Right kidney (tissue), 9 donors: ENCODE results near the gene CEACAM4.
"Not testable (repeated sequence)": the region's sequence is repeated elsewhere in the genome, so short reads cannot be mapped to it uniquely, and the experiment has no call there.

Source experiments
- DNase-seq: peaks from one replicate; pipeline ENCODE4 v3.0.0-alpha.2; 2016
- long read RNA-seq, 8 donors: transcript quantifications; one replicate each; lab custom pipeline, GENCODE V29; 2026

The CEACAM4 gene
- long read RNA-seq, donor 1 = 0 reads
- long read RNA-seq, donor 2 = 0 reads
- long read RNA-seq, donor 3 = 0 reads
- long read RNA-seq, donor 4 = 0 reads
- long read RNA-seq, donor 5 = 0 reads
- long read RNA-seq, donor 6 = 0 reads
- long read RNA-seq, donor 7 = 0 reads
- long read RNA-seq, donor 8 = 0 reads

DNA sequence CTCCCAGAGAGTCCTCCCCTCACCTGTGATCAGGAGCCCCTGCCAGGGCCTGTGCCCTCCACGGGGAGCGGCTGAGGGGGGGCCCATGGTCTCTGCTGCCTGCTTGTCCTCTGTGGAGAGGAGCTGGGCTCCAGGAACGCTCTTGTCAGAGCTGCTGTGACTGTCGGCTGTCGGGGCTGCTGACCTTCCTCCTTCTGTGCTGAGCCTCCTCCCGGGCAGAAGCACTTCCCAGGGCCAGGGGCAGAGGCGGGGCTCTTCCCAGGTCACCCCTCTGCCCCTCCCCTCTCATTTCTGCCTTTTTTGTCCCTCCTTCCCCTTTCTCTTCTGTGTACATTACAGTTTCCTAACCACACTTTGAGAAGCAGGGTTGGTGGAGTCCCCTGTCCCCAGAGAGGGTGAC, at the start of gene CEACAM4:
Gene CEACAM4 (minus strand): TSS at position 198 of the 400 bp plus-strand sequence. CDS start 111 bp downstream, at position 87.
- DNase-seq = no peak

DNA sequence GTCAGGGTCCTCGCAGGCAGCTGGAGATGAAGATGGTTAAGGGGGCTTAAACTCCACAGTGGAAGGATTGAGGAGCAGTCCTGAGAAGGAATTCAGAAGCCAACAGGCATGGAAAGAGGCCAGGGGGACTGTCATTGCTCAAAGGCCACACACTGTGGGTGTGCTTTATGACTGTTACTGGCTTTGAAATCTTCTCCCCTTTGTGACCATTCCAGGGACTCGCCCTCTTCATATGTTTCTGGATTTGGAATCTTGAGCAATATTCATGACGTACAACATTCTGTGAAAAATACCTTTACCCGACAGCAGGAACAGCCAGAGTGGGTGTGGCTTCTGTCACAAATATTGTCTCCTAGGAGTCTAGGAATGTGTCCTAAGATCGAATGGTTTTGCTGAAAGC, 44.6 kb upstream of the CEACAM4 start:
- no peak for DNase-seq

DNA sequence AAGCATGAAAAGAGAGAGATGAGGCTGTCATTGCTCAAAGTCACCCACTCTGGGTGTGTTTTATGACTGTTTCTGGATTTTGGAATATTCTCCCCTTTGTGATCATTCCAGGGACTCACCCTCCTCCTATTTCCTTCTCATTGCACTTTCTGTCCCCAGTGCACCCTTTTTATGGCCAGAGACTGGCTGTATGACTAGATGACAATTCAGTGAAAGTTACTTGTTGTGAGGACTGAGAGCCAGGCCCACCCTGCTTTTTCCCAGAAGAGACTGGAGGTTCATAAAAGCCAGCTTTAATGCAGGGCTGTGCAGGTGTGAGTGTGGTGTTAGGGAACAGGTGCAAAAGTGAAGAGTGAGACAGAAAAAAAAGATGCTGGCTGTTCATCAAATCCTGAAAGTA, 43.9 kb upstream of the CEACAM4 start:
- DNase-seq = no peak

DNA sequence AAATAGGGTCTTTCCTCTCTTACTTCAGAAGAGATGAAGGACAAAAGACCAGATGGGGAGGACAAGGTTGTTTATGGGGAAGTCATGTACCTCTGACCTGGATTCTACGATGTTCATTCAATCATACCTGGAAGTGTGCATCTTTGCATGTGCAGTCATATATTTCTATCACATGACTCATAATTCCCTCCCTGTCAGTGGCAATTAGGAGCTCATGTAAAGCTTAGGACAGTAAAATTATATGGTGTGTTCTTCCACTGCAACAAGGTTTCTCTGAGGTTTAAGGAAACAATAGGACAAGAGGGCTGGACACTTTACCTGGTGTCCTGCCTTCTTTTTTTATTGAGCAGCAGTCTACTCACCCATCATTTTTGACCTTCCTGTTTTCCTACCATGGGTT, 41.4 kb upstream of the CEACAM4 start:
- DNase-seq = no peak

DNA sequence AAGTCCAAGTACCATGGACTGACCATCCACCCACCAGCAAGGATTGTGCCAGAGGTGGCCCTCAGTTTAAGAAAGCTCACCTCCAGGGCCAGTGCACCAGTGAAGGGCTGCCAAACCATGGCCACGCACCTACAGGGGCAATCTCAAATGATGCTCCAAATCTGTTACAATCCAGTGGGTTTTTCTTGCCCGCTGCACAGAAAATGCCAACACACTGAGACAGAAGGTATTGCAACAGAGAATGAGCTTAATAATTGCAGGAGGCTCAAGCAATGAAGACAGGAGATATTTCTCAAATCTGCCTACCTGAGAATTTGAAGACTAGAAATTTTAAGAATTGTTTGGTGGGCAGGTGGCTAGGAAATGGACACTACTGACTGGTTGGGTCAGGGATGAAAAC, 39.2 kb upstream of the CEACAM4 start:
- DNase-seq = no peak

DNA sequence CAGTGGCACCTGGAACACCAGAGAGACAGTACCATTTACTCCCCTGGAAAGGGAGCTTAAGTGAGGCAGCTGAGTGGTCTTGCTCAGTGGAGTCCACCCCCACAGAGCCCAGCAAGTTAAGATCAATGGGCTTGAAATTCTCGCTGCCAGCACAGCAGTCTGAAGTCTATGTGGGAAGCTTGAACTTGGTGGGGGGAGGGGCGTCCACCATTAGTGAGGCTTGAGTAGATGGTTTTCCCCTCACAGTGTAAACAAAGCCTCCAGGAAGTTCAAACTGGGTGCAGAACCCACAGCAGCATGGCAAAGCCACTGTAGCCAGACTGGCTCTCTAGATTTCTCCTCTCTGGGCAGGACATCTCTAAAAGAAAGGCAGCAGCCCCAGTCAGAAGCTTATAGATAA, 30.3 kb upstream of the CEACAM4 start:
- DNase-seq = no peak

DNA sequence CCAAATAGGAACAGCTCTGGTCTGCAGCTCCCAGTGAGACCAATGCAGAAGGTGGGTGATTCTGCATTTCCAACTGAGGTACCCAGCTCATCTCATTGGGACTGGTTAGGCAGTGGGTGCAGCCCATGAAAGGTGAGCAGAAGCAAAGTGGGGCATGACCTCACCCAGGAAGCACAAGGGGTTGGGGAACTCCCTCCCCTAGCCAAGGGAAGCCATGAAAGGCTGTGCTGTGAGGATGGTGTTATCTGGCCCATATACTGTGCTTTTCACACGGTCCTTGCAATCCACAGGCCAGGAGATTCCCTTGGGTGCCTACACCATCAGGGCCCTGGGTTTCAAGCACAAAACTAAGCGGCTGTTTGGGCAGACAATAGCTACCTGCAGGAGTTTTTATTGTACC, 29.9 kb upstream of the CEACAM4 start:
- not testable (repeated sequence) for DNase-seq

DNA sequence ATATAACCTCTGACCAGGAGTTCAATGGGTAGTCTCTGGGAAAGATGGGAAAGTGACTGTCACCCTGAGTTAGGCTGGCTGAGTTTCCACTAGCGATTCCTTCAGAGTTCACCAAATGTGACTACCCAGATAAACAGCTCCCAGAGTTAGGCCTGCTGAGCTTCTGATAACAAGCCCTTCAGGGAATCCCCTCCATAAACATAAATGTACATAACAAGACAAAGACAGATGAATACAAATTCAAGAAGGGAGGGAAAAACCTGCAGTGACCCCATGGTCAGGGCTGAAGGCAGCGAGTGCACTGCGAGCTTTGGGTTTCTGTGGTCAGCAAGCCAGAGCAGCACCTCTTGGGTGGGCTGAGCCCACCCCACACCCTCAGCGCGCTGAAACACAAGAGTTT, 25.4 kb upstream of the CEACAM4 start:
- DNase-seq = no peak

DNA sequence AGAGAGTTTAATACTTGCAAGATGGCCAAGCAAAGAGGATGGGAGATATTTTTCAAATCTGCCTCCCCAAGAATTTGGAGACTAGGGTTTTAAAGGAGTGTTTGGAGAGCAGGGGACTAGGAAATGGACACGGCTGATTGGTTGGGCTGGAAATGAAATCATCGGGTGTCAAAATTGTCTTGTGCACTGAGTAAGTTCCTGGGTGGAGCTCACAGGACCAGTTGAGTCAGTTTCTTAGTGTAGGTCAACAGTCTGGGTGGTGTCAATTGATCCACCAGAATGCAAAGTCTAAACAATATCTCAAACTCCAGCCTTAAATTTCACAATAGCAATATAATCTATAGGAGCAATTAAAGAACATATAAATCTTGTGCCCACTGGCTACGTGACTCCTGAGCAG, 23.0 kb upstream of the CEACAM4 start:
- DNase-seq = no peak

DNA sequence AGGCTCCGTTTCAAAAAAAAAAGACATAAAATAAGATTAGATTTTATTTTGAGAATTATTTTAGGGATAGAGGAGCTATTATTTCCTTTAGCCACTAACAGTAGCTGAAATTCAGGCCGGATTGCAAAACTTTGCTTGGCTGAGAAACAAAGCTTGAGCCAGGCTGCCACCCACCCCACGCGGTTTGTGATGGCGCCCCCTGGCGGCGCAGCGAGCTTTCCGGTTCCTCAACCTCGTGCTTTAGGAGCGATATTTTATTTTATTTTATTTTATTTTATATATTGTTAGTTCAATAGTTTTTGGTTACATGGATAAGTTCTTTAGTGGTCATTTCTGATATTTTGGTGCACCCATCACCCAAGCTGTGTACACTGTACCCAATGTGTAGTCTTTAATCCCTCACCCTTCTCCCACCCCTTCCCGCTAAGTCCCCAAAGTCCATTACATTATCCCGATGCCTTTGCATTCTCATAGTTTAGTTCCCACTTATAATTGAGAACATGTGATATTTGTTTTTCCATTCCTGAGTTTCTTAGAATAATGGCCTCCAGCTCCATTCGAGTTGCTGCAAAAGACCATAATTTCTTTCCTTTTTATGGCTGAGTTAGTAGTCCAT, 19.8 kb upstream of the CEACAM4 start:
- DNase-seq = no peak

DNA sequence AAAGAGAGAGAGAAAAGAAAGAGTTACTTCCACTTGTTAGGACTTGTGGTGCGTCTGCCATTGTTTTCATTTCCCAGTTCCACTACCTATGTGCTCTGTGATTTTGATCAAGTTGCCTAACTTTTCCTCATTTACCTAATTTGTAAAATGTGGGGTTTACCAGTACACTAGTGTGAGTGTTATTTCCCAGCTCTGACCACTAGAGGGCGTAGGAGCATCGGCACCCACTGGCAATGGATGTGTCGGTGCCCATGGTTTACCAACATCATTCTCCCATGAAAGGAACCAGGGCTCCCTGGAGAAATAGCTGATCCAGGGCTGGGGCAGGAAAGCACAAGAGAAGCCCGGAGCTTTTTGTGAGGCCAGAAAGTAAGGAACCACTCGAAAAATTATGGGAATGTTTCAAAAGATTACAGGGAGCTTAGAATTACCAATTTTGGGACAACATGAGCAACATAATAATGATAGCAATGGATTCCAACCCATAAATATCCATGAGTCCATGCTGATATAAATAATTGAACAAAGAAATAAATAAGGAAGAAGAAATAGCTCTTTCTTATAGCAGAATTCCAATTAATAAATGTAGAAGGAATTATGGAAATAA, 15.1 kb upstream of the CEACAM4 start:
- DNase-seq = no peak

DNA sequence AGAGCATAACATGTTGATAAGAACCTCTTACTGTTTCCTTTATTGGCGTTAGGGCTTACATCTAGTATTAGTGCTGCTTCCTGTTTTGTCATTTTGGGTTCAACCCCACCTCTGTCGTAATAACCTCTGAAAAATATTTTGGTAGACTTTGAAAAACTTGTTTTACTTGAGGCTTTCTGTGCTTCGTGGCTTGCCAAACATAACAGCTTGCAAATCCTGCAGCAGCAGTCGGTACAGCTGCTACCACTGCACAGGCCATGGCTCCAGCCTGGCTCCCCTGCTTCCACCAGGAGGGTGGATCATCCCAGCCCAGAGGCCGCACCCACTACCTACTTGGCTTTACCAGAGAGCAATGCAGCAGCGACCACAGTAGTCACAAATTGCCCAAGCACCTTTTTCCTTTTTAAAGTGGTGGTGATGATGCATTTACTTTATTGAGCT, 11.8 kb upstream of the CEACAM4 start:
- no peak for DNase-seq

DNA sequence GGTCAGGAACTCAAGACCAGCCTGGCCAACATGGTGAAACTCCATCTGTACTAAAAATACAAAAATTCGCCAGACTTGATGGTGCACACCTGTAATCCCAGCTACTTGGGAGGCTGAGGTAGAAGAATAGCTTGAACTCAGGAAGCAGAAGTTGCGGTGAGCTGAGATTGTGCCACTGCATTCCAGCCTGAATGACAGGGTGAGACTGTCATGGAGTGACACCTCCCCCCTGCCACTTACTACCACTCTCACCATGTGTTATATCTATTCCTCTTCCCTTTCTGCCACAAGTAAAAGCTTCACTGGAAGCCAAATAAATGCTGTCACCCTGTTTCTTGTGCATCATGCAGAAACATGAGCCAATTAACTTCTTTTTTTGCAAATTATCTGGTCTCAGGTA, 10.6 kb upstream of the CEACAM4 start:
- DNase-seq = no peak

DNA sequence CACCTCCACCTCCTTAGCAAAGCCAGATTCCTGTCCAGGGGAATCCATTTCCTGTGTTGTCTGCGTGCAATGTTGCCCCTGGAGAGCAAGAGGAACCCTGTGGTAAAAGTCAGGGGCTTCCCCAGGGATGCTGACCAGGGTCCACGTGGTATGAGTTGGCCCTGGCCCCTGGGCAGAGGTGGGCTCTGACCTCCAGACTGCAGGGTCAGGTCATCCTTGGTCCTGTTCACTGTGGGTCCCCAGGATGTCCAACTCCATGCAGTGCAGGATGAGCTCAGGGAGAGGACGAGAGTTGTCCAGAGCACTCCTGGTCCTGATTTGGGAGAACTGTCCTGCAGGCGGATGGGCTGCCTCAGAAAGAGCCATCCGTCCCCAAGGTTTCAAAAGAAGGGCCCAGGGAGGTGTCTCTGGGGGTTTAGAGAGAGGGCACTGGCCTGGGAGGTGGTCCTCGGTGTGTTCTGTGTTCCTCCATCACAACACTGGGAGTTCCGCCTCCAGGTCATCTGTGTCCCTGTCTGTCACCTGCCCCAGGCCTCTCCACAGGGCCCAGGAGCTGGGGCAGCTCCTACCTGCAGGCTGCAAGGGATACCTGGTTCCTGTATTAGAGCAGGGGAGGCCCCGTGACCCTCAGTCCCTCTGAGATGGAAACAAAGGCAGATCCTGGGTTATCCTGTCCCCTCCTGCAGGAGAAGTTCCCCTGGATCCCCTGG, 1.2 kb upstream of the CEACAM4 start:
- DNase-seq = no peak

DNA sequence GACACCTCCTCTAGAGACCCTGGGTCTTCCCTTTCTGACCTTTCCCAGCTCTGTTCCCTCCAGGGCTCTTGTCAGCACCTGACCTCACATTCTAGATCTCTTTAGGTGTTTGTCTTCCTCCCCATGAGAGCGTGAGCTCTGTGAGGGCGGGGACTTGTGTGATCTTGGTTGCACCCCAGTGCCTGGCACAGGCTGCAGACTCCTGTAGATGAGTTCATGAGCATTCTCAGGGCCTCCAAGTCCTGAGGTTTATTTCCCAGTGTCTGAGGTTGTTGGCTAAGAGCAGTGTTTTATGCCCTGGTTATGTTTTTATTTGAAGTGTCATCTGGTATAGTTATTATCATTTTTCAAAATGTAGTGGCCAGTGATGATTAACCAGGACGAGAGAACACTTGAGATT, 596 bp downstream of the CEACAM4 start:
- DNase-seq = no peak

DNA sequence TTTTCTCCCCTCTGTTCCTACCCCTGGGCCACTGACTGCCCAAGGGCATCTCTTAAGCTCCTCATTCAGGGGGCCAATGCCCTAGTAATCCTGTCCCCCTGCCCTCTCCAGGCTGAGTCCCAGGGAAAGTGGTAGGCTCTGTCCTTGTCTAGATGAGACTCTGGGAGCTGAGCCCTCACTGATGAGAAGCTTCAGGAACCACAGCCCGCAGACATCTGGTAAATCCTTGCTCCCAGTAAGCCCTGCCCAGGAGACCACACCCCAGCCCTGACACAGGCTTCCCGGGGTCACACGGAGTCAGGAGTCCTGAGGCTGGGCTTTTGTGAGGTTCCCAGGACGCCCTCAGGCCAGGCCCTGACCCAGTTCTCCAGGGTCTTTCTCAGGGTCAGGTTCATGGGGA, 1.9 kb downstream of the CEACAM4 start:
- DNase-seq = no peak

DNA sequence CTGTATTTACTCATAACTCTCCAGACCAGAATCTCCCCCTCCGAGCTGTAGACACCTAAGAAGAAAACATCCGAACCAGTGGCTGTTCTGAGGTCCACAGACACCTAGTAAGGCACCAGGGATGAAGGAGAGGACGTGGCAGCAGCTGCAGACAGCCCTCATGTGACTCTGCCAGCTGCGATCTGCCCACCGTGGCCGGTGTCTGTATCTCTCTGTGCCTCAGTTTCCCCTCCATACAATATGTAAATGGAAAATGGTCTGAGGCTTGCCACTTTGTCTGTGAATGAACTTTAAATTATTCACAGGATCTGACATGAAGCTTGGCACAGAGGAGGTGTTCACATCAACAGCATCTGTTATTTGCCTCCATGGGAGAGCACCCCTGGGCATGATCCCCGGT, 2.4 kb downstream of the CEACAM4 start:
- no peak for DNase-seq

DNA sequence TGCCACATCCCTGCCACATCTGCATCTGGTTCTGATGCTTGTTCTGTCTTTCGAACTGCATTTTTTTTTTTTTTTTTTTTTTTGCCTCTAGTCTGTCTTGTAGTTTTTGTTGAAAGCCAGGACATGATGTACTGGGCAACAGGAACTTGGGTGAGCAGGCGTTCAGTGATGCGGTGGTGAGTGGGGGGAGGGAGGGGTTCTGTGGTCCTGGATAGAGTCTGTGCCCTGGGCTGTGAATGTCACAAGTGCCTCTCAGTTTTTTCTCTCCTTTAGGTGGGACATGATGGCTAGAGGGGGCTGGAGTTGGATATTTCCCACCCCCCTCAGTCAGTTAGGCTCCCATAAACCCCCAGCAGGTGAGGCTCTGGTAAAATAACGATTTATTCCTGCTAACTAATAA, 3.5 kb downstream of the CEACAM4 start:
- no peak for DNase-seq

DNA sequence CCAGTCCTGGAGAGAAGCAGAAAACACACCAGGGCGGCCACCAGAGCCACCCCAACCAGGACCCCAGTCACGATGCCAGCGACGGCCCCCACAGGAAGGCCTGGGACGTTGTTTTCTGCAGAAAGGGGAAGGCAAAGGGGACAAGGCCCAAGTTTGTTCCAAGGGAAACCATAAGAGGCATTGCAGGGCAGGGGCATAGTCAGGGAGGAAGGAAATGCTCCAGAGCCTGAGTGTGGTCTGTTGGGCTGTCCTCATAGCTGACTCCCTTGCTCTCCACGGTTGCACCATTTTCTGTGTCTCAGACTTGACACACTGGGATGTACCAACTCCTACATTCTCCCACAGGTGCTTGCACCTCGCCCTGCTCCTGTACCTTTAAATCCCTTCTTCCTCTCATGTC, 5.2 kb downstream of the CEACAM4 start:
- DNase-seq = no peak

DNA sequence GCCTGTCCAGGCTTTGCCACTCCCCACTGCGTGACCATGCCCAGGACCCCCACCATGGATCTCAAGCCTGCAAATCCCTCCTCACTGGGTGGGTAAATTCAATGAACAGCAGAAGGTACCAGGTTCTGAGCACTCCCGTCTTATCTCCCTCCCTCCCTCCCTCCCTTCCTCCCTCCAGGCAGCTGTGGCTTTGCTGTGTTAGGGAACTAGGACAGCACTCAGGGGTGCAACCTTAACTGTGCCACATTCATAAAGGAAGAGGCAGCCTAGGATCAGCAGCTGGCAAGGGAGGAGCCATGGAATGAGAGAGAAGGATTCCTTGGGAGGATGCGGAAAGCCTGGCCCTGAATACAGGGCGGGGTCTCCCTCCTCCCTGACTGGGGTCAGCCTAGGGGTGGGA, 5.6 kb downstream of the CEACAM4 start:
- DNase-seq = no peak

DNA sequence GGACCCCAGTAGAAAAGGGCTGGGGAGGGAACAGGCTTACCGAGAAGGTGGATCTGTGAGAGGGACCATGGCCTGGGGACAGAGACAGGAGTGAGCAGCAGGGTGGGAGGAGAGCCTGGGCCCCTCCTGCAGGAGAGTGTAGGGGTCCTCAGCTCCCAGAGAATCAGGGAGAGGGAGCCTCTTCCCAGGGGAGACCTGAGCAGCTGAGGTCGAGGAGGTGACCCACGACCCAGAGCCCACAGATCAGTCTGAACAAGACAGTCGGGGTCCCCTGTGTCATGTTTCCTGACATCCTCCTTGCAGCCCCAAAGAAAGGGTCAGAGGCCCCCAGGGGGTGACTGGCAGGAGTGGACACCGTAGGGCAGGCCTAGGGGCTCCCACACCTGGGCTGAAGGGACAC, 6.7 kb downstream of the CEACAM4 start:
- no peak for DNase-seq

DNA sequence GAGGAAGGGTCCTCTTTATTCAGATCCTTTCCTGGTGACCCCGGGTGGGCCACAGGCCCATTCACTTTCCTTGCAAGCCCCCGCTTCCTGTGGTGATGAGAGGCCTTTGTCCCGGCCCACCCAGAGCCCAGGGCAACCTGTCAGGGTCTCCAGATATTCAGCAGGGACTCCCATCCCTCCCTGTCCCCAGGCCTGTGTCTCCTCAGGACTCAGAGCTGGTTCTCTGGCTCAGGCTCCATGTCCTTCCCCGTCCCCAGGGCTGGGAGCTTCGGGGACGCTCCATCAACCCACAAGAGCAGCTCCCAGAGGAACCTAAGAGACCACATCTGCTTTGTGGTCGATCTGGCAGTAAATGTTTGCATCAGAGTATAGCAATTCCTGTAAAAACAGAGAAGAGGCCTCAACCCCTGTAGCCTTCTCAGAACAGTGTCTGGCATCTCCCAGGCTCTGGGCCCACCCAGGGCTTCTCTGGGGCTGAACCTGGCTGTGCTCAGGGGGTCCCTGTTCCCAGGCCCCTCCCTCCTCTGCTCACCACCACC, 7.8 kb downstream of the CEACAM4 start:
- no peak for DNase-seq

DNA sequence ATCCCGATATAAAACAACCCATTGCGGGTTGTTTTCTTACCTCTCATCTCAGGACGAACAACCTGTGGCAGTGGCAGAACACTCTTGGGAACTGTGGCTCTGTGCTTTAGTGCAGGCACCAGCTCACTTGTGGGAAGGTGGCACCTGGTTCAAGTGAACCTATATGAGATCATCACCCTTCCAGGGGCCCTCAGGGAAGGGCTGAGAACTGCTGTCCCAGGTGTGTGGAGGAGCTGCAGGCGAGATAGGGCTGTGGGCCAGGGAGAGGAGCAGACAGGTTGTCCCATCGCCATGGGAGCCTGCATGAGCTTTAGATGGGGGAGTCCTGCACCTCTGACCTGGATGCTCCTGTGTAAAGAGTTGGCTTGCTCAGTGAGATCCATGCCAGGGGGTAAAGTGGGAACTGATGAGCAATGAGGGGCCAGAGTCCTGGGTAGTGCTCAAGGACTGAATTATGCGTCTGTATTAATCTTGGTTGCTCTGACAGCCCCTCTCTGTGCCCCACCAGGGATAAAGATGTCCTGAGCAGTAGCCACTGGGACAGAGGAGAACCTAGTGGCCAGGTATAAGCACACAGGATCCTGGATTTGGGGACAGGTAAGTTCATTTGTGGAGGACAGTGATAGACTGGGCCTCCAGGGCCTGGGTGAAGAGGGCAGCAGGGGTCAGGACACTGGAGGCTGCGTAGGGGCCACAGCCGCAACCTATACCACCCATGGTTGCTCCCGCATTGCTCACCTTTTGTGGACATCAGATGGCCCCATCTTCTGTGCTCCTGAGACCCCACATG, 8.7 kb downstream of the CEACAM4 start:
- DNase-seq = no peak
